Parathyroid adenoma (tissue), 2 donors: Measurements from ENCODE around the gene WDHD1.

Experiments
- H2AFZ ChIP-seq: fragments of 300-600 bp; sonication (generic); one replicate; pipeline ENCODE4 v1.7.0; 2017; ENCODE audit warnings: antibody characterized with exemption, mild to moderate bottlenecking
- H3K27ac ChIP-seq: fragments of 300-600 bp; sonication (generic); one replicate; pipeline ENCODE4 v1.7.0; 2017
- H3K27me3 ChIP-seq: fragments of 300-600 bp; sonication (generic); one replicate; pipeline ENCODE4 v1.7.0; 2017; ENCODE audit warnings: low read length; ENCODE audit not compliant: control insufficient read depth, insufficient read depth
- H3K36me3 ChIP-seq: fragments of 300-600 bp; sonication (generic); one replicate; pipeline ENCODE4 v1.7.0; 2017; ENCODE audit warnings: low read length; ENCODE audit not compliant: control insufficient read depth, insufficient read depth
- H3K4me1 ChIP-seq: fragments of 300-600 bp; sonication (generic); one replicate; pipeline ENCODE4 v1.7.0; 2017; ENCODE audit warnings: control low read depth
- H3K4me2 ChIP-seq: fragments of 300-600 bp; sonication (generic); one replicate; pipeline ENCODE4 v1.7.0; 2017; ENCODE audit warnings: low read length
- H3K4me3 ChIP-seq: fragments of 300-600 bp; sonication (generic); one replicate; pipeline ENCODE4 v1.7.0; 2017; ENCODE audit warnings: low read depth, low read length
- H3K79me2 ChIP-seq: fragments of 300-600 bp; sonication (generic); one replicate; pipeline ENCODE4 v1.7.0; 2017; ENCODE audit warnings: control low read depth
- H3K9ac ChIP-seq: fragments of 300-600 bp; sonication (generic); one replicate; pipeline ENCODE4 v1.7.0; 2017; ENCODE audit warnings: mild to moderate bottlenecking
- H3K9me3 ChIP-seq: fragments of 300-600 bp; sonication (generic); one replicate; pipeline ENCODE4 v1.7.0; 2017; ENCODE audit warnings: low read length; ENCODE audit not compliant: control insufficient read depth
- TF ChIP-seq, protein P1 (sequence below): fragments of 300-600 bp; sonication (generic); IDR thresholded peaks from one replicate; pipeline ENCODE4 v1.7.0; 2017; ENCODE audit warnings: antibody characterized with exemption, mild to moderate bottlenecking
- donor health status: primary hyperparathyroidism.

WDHD1 gene

GRCh38 chr14:55026793-55027561 is at the start of gene WDHD1, which contains the start of gene SOCS4:
Gene WDHD1, minus strand, starts transcription at chr14:55027099. Its CDS starts 312 bp downstream, at chr14:55026787.
Gene SOCS4, plus strand, starts transcription at chr14:55027236. Its CDS starts 15,806 bp downstream, at chr14:55043042.
- no peaks in the 10 kb centered on the region for H3K9me3 ChIP-seq
- peaks cover 2% of the 10 kb centered on the region for H3K4me1 ChIP-seq
- H3K36me3 ChIP-seq: no peaks in the 10 kb centered on the region

GRCh38 chr14:55075628-55076175 is 48.8 kb upstream of the WDHD1 start:
- no peak overlapping the region for H3K4me3 ChIP-seq
- no peak overlapping the region for H3K9ac ChIP-seq
- H3K4me1 ChIP-seq: peaks cover 7% of the 10 kb centered on the region
- H3K79me2 ChIP-seq: no peaks in the 10 kb centered on the region
- no peaks in the 10 kb centered on the region for H3K27me3 ChIP-seq
- no peaks in the 10 kb centered on the region for H3K36me3 ChIP-seq
- no peak overlapping the region for H3K27ac ChIP-seq
- H3K9me3 ChIP-seq: no peaks in the 10 kb centered on the region
- TF ChIP-seq, protein P1, sequence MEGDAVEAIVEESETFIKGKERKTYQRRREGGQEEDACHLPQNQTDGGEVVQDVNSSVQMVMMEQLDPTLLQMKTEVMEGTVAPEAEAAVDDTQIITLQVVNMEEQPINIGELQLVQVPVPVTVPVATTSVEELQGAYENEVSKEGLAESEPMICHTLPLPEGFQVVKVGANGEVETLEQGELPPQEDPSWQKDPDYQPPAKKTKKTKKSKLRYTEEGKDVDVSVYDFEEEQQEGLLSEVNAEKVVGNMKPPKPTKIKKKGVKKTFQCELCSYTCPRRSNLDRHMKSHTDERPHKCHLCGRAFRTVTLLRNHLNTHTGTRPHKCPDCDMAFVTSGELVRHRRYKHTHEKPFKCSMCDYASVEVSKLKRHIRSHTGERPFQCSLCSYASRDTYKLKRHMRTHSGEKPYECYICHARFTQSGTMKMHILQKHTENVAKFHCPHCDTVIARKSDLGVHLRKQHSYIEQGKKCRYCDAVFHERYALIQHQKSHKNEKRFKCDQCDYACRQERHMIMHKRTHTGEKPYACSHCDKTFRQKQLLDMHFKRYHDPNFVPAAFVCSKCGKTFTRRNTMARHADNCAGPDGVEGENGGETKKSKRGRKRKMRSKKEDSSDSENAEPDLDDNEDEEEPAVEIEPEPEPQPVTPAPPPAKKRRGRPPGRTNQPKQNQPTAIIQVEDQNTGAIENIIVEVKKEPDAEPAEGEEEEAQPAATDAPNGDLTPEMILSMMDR: no peak
- H3K4me2 ChIP-seq: no peak overlapping the region
- H2AFZ ChIP-seq: no peak overlapping the region

More at GRCh38 chr14:55026793-55027561, at the start of gene WDHD1, which contains the start of gene SOCS4:
- TF ChIP-seq, protein P1: peak; percentile 27
- Histone ChIP-seq H3K27me3 (no peaks in the 10 kb centered on the region), H2AFZ (peak within 1 kb of the TSS; percentile 98), H3K4me2 (peak within 1 kb of the TSS; percentile 98), H3K27ac (peak within 1 kb of the TSS; percentile 80), H3K4me3 (peak within 1 kb of the TSS; percentile 83), H3K9ac (peak within 1 kb of the TSS; percentile 42), H3K79me2 (peaks cover 24% of the 10 kb centered on the region)

DNA sequence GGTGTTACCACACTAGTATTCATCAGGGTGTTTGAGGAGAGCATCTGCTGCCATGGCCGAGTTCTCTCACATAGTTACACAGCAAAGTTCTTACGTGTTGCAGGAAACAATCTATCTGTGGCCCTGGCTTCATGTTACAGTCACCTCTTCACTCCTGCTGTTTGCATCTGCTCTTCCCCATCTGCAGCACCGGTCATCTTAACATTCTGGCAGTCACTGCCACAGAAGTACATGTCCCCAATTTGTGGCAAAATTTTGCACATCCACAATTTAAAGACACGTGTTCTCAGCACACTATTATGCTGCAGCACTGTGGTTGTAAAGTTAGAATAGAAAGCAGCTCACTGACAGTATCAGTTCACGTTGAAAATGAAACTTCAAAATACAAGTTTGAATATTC is 47.8 kb upstream of the WDHD1 start:
- H3K4me1 ChIP-seq: peaks cover 11% of the 10 kb centered on the region
- peak overlapping the region; percentile 39 for H2AFZ ChIP-seq
- TF ChIP-seq, protein P1: no peak
- H3K9ac ChIP-seq: no peak overlapping the region
- H3K4me3 ChIP-seq: no peak overlapping the region
- no peaks in the 10 kb centered on the region for H3K79me2 ChIP-seq
- no peaks in the 10 kb centered on the region for H3K27me3 ChIP-seq
- no peaks in the 10 kb centered on the region for H3K36me3 ChIP-seq
- no peak overlapping the region for H3K4me2 ChIP-seq
- no peaks in the 10 kb centered on the region for H3K9me3 ChIP-seq
- no peak overlapping the region for H3K27ac ChIP-seq

- peak overlapping the region; percentile 15 for H2AFZ ChIP-seq
These were observed 47.0 kb upstream of the WDHD1 start for GRCh38 chr14:55073856-55074255.

More at GRCh38 chr14:55073856-55074255, 47.0 kb upstream of the WDHD1 start:
- TF ChIP-seq, protein P1: no peak
- no peak overlapping the region for H3K27ac ChIP-seq
- H3K4me1 ChIP-seq: peaks cover 11% of the 10 kb centered on the region
- H3K9ac ChIP-seq: no peak overlapping the region
- H3K79me2 ChIP-seq: no peaks in the 10 kb centered on the region
- H3K27me3 ChIP-seq: no peaks in the 10 kb centered on the region
- no peaks in the 10 kb centered on the region for H3K36me3 ChIP-seq
- H3K9me3 ChIP-seq: no peaks in the 10 kb centered on the region
- H3K4me3 ChIP-seq: no peak overlapping the region
- no peak overlapping the region for H3K4me2 ChIP-seq
